Left lung (tissue), 10 donors: Measurements from ENCODE around the gene BIRC2. TPM values are rescaled to one million over a fixed set of nuclear protein-coding genes. Genes with fewer than 3 reads are reported as not detected.

Experiments used
- ATAC-seq: fragments of 200-7000 bp; cut with Tn5 transposase; one replicate; pipeline ENCODE4 v1.9.1; 2020; ENCODE audit warnings: moderate library complexity
- DNase-seq, 4 donors: peaks; one replicate each; pipeline ENCODE4 v3.0.0-alpha.2; 2013 to 2020
- H3K27ac ChIP-seq, 2 donors: fragments of 200-600 bp; sonication (generic) in 1 of 2; one replicate each; pipeline versions ENCODE4 v1.5.0 to v1.8.0; 2020 to 2021
- H3K27me3 ChIP-seq, 2 donors: fragments of 200-600 bp; sonication (generic) in 1 of 2; one replicate each; pipeline versions ENCODE4 v1.5.0 to v1.8.0; 2020 to 2021
- H3K36me3 ChIP-seq, 2 donors: fragments of 200-600 bp; sonication (generic) in 1 of 2; one replicate each; pipeline versions ENCODE4 v1.5.0 to v1.8.0; 2020 to 2021
- H3K4me1 ChIP-seq, 2 donors: fragments of 200-600 bp; one replicate each; pipeline ENCODE4 v1.8.0; 2021
- H3K4me3 ChIP-seq, 2 donors: fragments of 200-600 bp; sonication (generic) in 1 of 2; one replicate each; pipeline versions ENCODE4 v1.5.0 to v1.8.0; 2020 to 2021; ENCODE audit warnings: mild to moderate bottlenecking in 1 of 2
- H3K9me3 ChIP-seq, 2 donors: fragments of 200-600 bp; sonication (generic) in 1 of 2; one replicate each; pipeline versions ENCODE4 v1.5.0 to v1.8.0; 2020 to 2021
- intact Hi-C, 2 donors: fragments of 100-400 bp; cut with DNase I; formaldehyde crosslinking; loops; one replicate each; pipeline versions ENCODE4 v1.11.2 to v1.14.2; 2022
- polyA plus RNA-seq, 6 donors: library from polyadenylated mRNA; unstranded; fragments of 120-200 nt; gene quantifications; one replicate each; pipeline ENCODE4 v1.2.1, GENCODE V29; 2013; ENCODE audit not compliant: insufficient read length in 6 of 6
- total RNA-seq, 2 donors: library from RNA; stranded (reverse); fragmentation: NEBNext Ultra II Directional; extraction: Animal tissue kit (Norgen Biotek cat#: 25700); gene quantifications; one replicate each; pipeline ENCODE4 v1.2.1, GENCODE V29; 2021
- TF ChIP-seq, protein P1 (sequence below), 2 donors: fragments of 200-600 bp; sonication (generic) in 1 of 2; IDR thresholded peaks; one replicate each; pipeline versions ENCODE4 v1.5.0 to v1.8.0; 2021; ENCODE audit warnings: antibody characterized with exemption in 2 of 2
- donor health status: DM: no; HTN: yes; CAD: no.
- donor health status: DM: no; HTN: no; CAD: no.

Gene BIRC2
- total and polyA plus RNA-seq, 8 donors, result 37.2 to 81.4 (median 71.0) TPM

DNA sequence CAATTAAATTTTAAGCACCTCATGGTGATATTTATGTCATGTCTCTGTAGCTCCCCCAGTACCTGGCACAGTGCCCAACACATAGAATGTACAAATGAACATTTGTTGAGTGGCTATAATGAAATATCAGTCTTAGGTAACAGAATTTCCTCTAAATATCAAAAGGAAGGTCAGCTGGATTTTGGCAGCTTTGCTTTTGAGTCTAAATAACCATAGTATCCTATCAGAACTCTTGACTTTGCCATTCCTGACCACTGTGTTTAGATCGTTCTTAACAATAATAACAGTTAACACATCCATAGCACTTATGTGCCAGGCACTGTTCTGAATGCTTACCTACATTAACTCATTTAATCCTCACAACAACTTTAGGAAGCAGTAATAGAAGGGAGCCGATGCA lies 79.0 kb downstream of the BIRC2 start:
- no peaks in the 10 kb centered on the region for H3K9me3 ChIP-seq
- DNase-seq (no peak), ATAC-seq (no peak)
- H3K4me1 ChIP-seq, result peaks cover 5 to 39% of the 10 kb centered on the region in 2 donors
- H3K27me3 ChIP-seq, result no peaks in the 10 kb centered on the region
- TF ChIP-seq, protein P1, sequence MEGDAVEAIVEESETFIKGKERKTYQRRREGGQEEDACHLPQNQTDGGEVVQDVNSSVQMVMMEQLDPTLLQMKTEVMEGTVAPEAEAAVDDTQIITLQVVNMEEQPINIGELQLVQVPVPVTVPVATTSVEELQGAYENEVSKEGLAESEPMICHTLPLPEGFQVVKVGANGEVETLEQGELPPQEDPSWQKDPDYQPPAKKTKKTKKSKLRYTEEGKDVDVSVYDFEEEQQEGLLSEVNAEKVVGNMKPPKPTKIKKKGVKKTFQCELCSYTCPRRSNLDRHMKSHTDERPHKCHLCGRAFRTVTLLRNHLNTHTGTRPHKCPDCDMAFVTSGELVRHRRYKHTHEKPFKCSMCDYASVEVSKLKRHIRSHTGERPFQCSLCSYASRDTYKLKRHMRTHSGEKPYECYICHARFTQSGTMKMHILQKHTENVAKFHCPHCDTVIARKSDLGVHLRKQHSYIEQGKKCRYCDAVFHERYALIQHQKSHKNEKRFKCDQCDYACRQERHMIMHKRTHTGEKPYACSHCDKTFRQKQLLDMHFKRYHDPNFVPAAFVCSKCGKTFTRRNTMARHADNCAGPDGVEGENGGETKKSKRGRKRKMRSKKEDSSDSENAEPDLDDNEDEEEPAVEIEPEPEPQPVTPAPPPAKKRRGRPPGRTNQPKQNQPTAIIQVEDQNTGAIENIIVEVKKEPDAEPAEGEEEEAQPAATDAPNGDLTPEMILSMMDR (IDR thresholded peaks at IDR 0.05), result no peak
- intact Hi-C loops, result no loop called here
- no peak overlapping the region for H3K27ac ChIP-seq
- H3K4me3 ChIP-seq, result no peak overlapping the region
- no peaks in the 10 kb centered on the region for H3K36me3 ChIP-seq

DNA sequence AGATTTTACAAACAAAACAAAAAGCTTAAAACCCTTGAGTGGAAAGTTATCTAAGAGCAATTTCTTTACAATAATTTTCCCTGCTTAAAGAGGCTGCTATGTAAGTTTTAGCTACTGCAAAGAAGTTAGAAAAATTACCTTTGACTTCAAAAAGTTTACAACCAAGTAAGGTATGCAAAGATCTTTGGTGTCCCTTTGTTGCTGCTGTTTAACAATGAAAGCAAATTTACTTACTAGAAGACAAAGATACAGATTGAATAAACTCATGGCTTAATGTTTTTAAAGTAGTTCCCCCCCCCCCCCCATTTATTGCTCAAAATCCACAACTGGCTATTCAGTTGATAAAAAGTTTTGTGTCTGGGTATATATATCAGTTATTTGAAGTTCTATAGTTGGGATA lies 79.6 kb downstream of the BIRC2 start:
- Histone ChIP-seq H3K36me3 (no peaks in the 10 kb centered on the region), H3K9me3 (no peaks in the 10 kb centered on the region), H3K4me3 (no peak overlapping the region), H3K27ac (peak overlapping the region in 1 of 2 donors; percentile 35), H3K4me1 (peaks cover 5 to 39% of the 10 kb centered on the region in 2 donors), H3K27me3 (no peaks in the 10 kb centered on the region)
- ATAC-seq (no peak), DNase-seq (no peak)
- TF ChIP-seq, protein P1 (IDR thresholded peaks at IDR 0.05), result no peak
- intact Hi-C loops, result no loop called here

DNA sequence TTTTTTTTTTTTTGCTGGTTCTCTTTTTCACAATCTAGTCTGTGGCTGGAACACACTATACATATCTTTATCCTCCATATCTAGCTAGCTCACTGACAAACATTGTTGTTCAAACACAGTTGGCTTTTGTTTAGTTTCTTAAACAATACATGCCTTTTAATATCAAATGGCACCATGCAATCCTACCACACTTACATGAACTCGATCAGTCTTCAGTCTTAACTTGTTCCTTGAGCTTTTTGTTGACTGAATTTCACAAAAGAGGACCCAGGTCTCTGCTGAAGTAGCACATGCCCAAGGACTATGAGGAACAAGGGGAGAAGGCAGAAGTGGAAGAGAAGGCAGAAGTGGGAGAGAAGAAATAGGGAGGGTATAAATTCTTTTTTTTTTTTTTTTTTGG lies 80.1 kb downstream of the BIRC2 start:
- DNase-seq (no peak), ATAC-seq (peak; percentile 16)
- H3K27ac ChIP-seq, result peak overlapping the region in 1 of 2 donors; percentile 35
- peaks cover 5 to 39% of the 10 kb centered on the region in 2 donors for H3K4me1 ChIP-seq
- intact Hi-C loops, result no loop called here
- TF ChIP-seq, protein P1 (IDR thresholded peaks at IDR 0.05), result no peak
- H3K36me3 ChIP-seq, result peaks cover 0 to under 1% of the 10 kb centered on the region in 2 donors
- H3K4me3 ChIP-seq, result no peak overlapping the region
- H3K27me3 ChIP-seq, result no peaks in the 10 kb centered on the region
- H3K9me3 ChIP-seq, result no peaks in the 10 kb centered on the region

Other genes with a start within 250 kb of the BIRC2 start
- gene YAP1, start 236.8 kb upstream of the BIRC2 start, total RNA-seq, result 100 to 1,000 TPM; 105 to 165 TPM
- gene YAP1, start 236.8 kb upstream of the BIRC2 start, polyA plus RNA-seq, result 100 to 1,000 TPM; 324 to 384 (median 336) TPM
- gene BIRC3, start 29.7 kb upstream of the BIRC2 start, total RNA-seq, result 10 to 100 TPM; 14.0 to 28.1 TPM
- 1 to 10 TPM; 3.2 to 5.0 (median 4.0) TPM for gene BIRC3, start 29.7 kb upstream of the BIRC2 start, polyA plus RNA-seq
- 100 to 1,000 TPM; 127 to 155 TPM for gene TMEM123, start 105.6 kb downstream of the BIRC2 start, total RNA-seq
- gene TMEM123, start 105.6 kb downstream of the BIRC2 start, polyA plus RNA-seq, result 100 to 1,000 TPM; 256 to 351 (median 284) TPM
- gene MMP7, start 183.5 kb downstream of the BIRC2 start, total RNA-seq, result 100 to 1,000 TPM in 1 of 2 donors, 10 to 100 TPM in 1; 13.8 to 136 TPM
- under 1 TPM in 5 of 6 donors, not detected in 1; 0.20 to 0.74 (median 0.45) TPM for gene MMP7, start 183.5 kb downstream of the BIRC2 start, polyA plus RNA-seq